Measurements from ENCODE around the gene USP40. TPM values are rescaled to one million over a fixed set of nuclear protein-coding genes. Genes with fewer than 3 reads are reported as not detected.

USP40 gene
- total and polyA plus RNA-seq, 10 donors, result 11.4 to 57.3 (median 38.1) TPM

GRCh38 chr2:233469261-233470010 is 97.1 kb downstream of the USP40 start:
- Histone ChIP-seq H3K4me1 (peaks cover 0 to 4% (median 0%) of the 10 kb centered on the region in 6 donors), H3K4me3 (no peak overlapping the region), H3K27ac (peak overlapping the region in 6 of 8 donors; percentile 7 to 61 (median 52)), H3K27me3 (replicated peaks in 1 of 7) (no peaks in the 10 kb centered on the region), H3K9me3 (no peaks in the 10 kb centered on the region), H3K36me3 (peaks cover 3 to 100% (median 73%) of the 10 kb centered on the region in 6 donors)
- intact Hi-C loops (cut with DNase I; ENCODE audit: low total_unique reads), result no loop called here
- 80 to 91% (median 84%) methylated on average over 31 to 32 of the region's 32 CpGs for WGBS, 5 donors
- no peak for DNase-seq
- TF ChIP-seq POLR2A (IDR thresholded peaks at IDR 0.05), result no peak
- peak in 1 of 3 donors; percentile 32 for TF ChIP-seq POLR2AphosphoS5 (IDR thresholded peaks at IDR 0.05)

GRCh38 chr2:233468741-233469110 is 97.9 kb downstream of the USP40 start:
- Histone ChIP-seq H3K27ac (peak overlapping the region in 2 of 8 donors; percentile 50 to 54), H3K9me3 (no peaks in the 10 kb centered on the region), H3K4me3 (no peak overlapping the region), H3K4me1 (peaks cover 0 to 4% (median 0%) of the 10 kb centered on the region in 6 donors), H3K36me3 (peaks cover 5 to 100% (median 80%) of the 10 kb centered on the region in 6 donors), H3K27me3 (replicated peaks in 1 of 7) (no peaks in the 10 kb centered on the region)
- 91 to 97% (median 95%) methylated on average over 3 to 8 of the region's 8 CpGs for WGBS, 5 donors
- intact Hi-C loops (cut with DNase I; ENCODE audit: low total_unique reads), result no loop called here
- no peak for TF ChIP-seq CTCF (IDR thresholded peaks at IDR 0.05 in 8 of 11, conservative IDR thresholded peaks at IDR 0.05 in 3 of 11)
- peak in 1 of 3 donors; percentile 18 for TF ChIP-seq POLR2AphosphoS5 (IDR thresholded peaks at IDR 0.05)
- no peak for DNase-seq

GRCh38 chr2:233468047-233468740 is 98.4 kb downstream of the USP40 start:
- no peaks in the 10 kb centered on the region for H3K9me3 ChIP-seq
- no peaks in the 10 kb centered on the region for H3K27me3 ChIP-seq (replicated peaks in 1 of 7)
- peaks cover 0 to 4% (median 0%) of the 10 kb centered on the region in 6 donors for H3K4me1 ChIP-seq
- DNase-seq, result peak; percentile 74
- no peak overlapping the region for H3K4me3 ChIP-seq
- TF ChIP-seq CTCF (IDR thresholded peaks at IDR 0.05 in 8 of 11, conservative IDR thresholded peaks at IDR 0.05 in 3 of 11), result no peak
- peak in 1 of 3 donors; percentile 28 for TF ChIP-seq POLR2AphosphoS5 (IDR thresholded peaks at IDR 0.05)
- no peak overlapping the region for H3K27ac ChIP-seq
- intact Hi-C loops (cut with DNase I; ENCODE audit: low total_unique reads), result no loop called here
- peaks cover 5 to 100% (median 83%) of the 10 kb centered on the region in 6 donors for H3K36me3 ChIP-seq
- WGBS, 5 donors, result 94 to 98% (median 97%) methylated on average over 15 to 22 of the region's 22 CpGs

GRCh38 chr2:233466991-233467603 is 99.5 kb downstream of the USP40 start:
- no peak overlapping the region for H3K27ac ChIP-seq
- peaks cover 5 to 100% (median 90%) of the 10 kb centered on the region in 6 donors for H3K36me3 ChIP-seq
- DNase-seq, result peak; percentile 51
- TF ChIP-seq CTCF (IDR thresholded peaks at IDR 0.05 in 8 of 11, conservative IDR thresholded peaks at IDR 0.05 in 3 of 11), result no peak
- peak in 2 of 3 donors; percentile 11 to 39 for TF ChIP-seq POLR2AphosphoS5 (IDR thresholded peaks at IDR 0.05)
- H3K4me1 ChIP-seq, result peaks cover 0 to 4% (median 0%) of the 10 kb centered on the region in 6 donors
- H3K4me3 ChIP-seq, result no peak overlapping the region
- 93 to 98% (median 94%) methylated on average over 20 of the region's 20 CpGs for WGBS, 5 donors
- intact Hi-C loops (cut with DNase I; ENCODE audit: low total_unique reads), result no loop called here
- H3K9me3 ChIP-seq, result no peaks in the 10 kb centered on the region
- H3K27me3 ChIP-seq (replicated peaks in 1 of 7), result no peaks in the 10 kb centered on the region

All from spleen (tissue), 11 donors.